Tibial artery (tissue), 4 donors: Measurements from ENCODE around the gene SPPL2C.
"Not testable (repeated sequence)": the region's sequence is repeated elsewhere in the genome, so short reads cannot be mapped to it uniquely, and the experiment has no call there.

Experiments
- DNase-seq, 2 donors: peaks; one replicate each; pipeline ENCODE4 v3.0.0-alpha.2; 2019
- H3K27ac ChIP-seq, 2 donors: fragments of 200-600 bp; sonication (generic) in 1 of 2; 1 replicate in 1 of 2; 2 replicates in 1 of 2; pipeline ENCODE4 v1.5.1; 2018 to 2019; ENCODE audit warnings: mild to moderate bottlenecking in 1 of 2
- H3K27me3 ChIP-seq, 2 donors: fragments of 200-600 bp; sonication (generic) in 1 of 2; one replicate each; pipeline versions ENCODE4 v1.5.1 to v1.6.0; 2016 to 2019
- H3K36me3 ChIP-seq, 3 donors: fragments of 200-600 bp; sonication (generic) in 2 of 3; one replicate each; pipeline ENCODE4 v1.5.1; 2016 to 2019; ENCODE audit warnings: mild to moderate bottlenecking in 2 of 3
- H3K4me1 ChIP-seq, 4 donors: fragments of 200-600 bp; sonication (generic) in 2 of 4; 1 replicate in 3 of 4; 2 replicates in 1 of 4; pipeline ENCODE4 v1.5.1; 2016 to 2019
- H3K4me3 ChIP-seq, 2 donors: fragments of 200-600 bp; sonication (generic) in 1 of 2; 1 replicate in 1 of 2; 2 replicates in 1 of 2; pipeline ENCODE4 v1.5.1; 2018 to 2019; ENCODE audit warnings: mild to moderate bottlenecking in 2 of 2
- H3K9me3 ChIP-seq, 3 donors: fragments of 200-600 bp; sonication (generic) in 1 of 3; one replicate each; pipeline ENCODE4 v1.5.1; 2016 to 2019
- CTCF ChIP-seq, 2 experiments: fragments of 200-600 bp in 1 of 2; fragments of 450-650 bp in 1 of 2; IDR thresholded peaks; one replicate each; pipeline ENCODE4 v1.5.1; 2017 to 2019; ENCODE audit warnings: antibody characterized with exemption in 2 of 2, mild to moderate bottlenecking in 1 of 2, moderate library complexity in 1 of 2
- intact Hi-C: fragments of 100-400 bp; cut with DNase I; formaldehyde crosslinking; loops from one replicate; pipeline ENCODE4 v1.15.0; 2023; ENCODE audit warnings: low total_unique reads

Gene SPPL2C

DNA sequence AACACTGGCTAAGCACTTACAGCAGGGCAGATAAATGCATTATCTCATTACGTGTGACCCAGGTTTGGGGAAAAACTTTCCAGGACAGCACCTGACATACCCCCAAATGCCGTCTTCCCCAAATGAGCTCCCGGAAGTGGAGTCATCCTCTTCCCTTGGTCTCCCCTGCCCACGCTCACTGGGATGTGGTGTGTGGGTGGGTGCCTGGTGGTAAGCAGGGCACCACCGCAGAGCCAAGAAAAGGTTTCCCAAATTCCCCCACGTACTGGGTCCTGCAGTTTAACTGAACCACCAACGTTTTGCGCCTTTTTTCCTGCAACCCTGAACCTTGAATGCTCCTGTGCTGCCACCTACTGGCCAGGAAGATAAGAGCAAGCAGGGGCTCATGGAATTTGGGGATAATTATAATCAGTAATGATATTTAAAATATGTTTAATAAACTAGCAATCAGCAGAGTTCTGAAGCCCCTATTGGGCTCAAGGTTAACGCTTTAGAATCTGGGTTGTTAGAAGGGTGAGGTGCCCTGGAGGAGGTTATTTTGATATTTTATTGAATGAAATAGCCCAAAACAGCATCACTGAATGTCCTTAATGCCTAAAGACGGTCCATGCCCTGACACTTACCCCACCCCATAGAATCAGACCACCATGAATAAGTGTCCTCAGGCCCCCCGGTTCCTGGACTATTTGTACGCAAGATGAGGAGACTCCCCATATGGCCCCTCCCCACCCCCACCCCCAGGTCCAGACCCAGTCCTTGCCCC, 8.0 kb downstream of the SPPL2C start:
- Histone ChIP-seq H3K36me3 (no peaks in the 10 kb centered on the region), H3K4me1 (peaks cover 0 to 2% (median 0%) of the 10 kb centered on the region in 4 donors), H3K9me3 (no peaks in the 10 kb centered on the region), H3K27ac (no peak overlapping the region), H3K4me3 (no peak overlapping the region), H3K27me3 (peaks cover 0 to 71% of the 10 kb centered on the region in 2 donors)
- peak in 1 of 2 donors; percentile 66 for DNase-seq
- intact Hi-C loops: no loop called here
- TF ChIP-seq CTCF (IDR thresholded peaks at IDR 0.05): peak; percentile 59 to 84

DNA sequence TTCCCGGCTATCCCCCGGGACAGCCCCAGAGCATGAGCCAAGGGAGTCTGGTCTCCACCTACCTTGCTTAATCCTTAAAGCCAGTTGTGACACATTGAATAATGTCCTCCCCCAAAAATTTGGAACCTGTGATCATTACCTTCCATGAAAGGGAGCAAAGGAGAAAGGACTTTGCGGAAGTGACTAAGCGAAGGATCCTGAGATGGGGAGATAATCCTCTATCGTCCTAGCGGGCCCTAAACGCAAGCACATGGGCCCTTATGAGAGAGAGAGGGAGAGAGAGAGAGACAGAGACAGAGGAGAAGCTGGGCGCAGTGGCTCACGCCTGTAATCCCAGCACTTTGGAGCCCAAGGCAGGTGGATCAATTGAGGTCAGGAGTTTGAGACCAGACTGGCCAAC, 9.5 kb downstream of the SPPL2C start:
- no peaks in the 10 kb centered on the region for H3K9me3 ChIP-seq
- H3K4me3 ChIP-seq: no peak overlapping the region
- peaks cover 0 to 78% of the 10 kb centered on the region in 2 donors for H3K27me3 ChIP-seq
- H3K4me1 ChIP-seq: peaks cover 0 to 2% (median 0%) of the 10 kb centered on the region in 4 donors
- no peaks in the 10 kb centered on the region for H3K36me3 ChIP-seq
- intact Hi-C loops: no loop called here
- no peak for TF ChIP-seq CTCF (IDR thresholded peaks at IDR 0.05)
- H3K27ac ChIP-seq: no peak overlapping the region
- DNase-seq: no peak

- DNase-seq: no peak
- no peak for TF ChIP-seq CTCF (IDR thresholded peaks at IDR 0.05)
- Histone ChIP-seq H3K9me3 (no peaks in the 10 kb centered on the region), H3K4me1 (peaks cover 0 to 2% (median 0%) of the 10 kb centered on the region in 4 donors), H3K4me3 (no peak overlapping the region), H3K27me3 (peaks cover 0 to 79% of the 10 kb centered on the region in 2 donors), H3K27ac (no peak overlapping the region), H3K36me3 (no peaks in the 10 kb centered on the region)
- intact Hi-C loops: no loop called here
These were observed 11.1 kb downstream of the SPPL2C start for GRCh38 chr17:45855691-45856336.

- H3K4me3 ChIP-seq: no peak overlapping the region
- H3K4me1 ChIP-seq: no peaks in the 10 kb centered on the region
- no peaks in the 10 kb centered on the region for H3K36me3 ChIP-seq
- H3K27me3 ChIP-seq: peaks cover 0 to 60% of the 10 kb centered on the region in 2 donors
- no peaks in the 10 kb centered on the region for H3K9me3 ChIP-seq
- no peak for TF ChIP-seq CTCF (IDR thresholded peaks at IDR 0.05)
- no peak overlapping the region for H3K27ac ChIP-seq
- intact Hi-C loops: no loop called here
- DNase-seq: no peak
These were observed 13.5 kb downstream of the SPPL2C start for GRCh38 chr17:45857977-45858708.

DNA sequence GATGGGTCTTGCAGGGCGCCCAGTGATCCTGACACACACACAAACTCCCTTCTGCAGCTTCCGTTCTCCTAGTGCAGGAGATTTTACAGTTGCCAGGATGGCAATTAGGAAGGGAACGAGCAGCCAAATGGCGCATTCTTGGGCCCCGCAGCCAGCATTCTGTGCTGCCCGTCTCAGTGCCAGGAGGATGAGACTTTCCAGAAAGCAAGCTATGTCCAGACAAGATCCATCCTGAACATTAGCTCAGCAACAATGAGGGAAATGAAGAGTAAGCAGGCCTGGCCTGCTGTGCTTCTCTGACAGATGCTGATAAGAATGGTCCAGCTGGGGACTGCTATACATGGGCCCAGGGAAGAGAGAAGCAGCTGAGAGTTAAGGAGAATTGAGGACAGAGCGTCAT, 16.5 kb downstream of the SPPL2C start:
- DNase-seq: no peak
- intact Hi-C loops: no loop called here
- H3K27ac ChIP-seq: no peak overlapping the region
- peaks cover 0 to 61% of the 10 kb centered on the region in 2 donors for H3K27me3 ChIP-seq
- H3K4me3 ChIP-seq: no peak overlapping the region
- H3K9me3 ChIP-seq: no peaks in the 10 kb centered on the region
- TF ChIP-seq CTCF (IDR thresholded peaks at IDR 0.05): no peak
- no peaks in the 10 kb centered on the region for H3K4me1 ChIP-seq
- no peaks in the 10 kb centered on the region for H3K36me3 ChIP-seq

- H3K4me1 ChIP-seq, intact Hi-C loops, H3K9me3 ChIP-seq, DNase-seq, H3K27ac ChIP-seq, H3K36me3 ChIP-seq, H3K4me3 ChIP-seq: not testable (repeated sequence)
- peaks cover 0 to 68% of the 10 kb centered on the region in 2 donors for H3K27me3 ChIP-seq
These were observed 17.4 kb downstream of the SPPL2C start for GRCh38 chr17:45862127-45862526.
